GM18951 (cell line): Measurements from ENCODE around the gene SCAMP3.
"Not testable (repeated sequence)": the region's sequence is repeated elsewhere in the genome, so short reads cannot be mapped to it uniquely, and the experiment has no call there.

Experiments
- POLR2A ChIP-seq: IDR thresholded peaks from 4 replicates; pipeline ENCODE4 v1.6.1; 2011; ENCODE audit warnings: mild to moderate bottlenecking; ENCODE audit not compliant: insufficient read length, insufficient read depth; ENCODE audit errors: extremely low read depth
- in situ Hi-C: fragments of 300-500 bp; cut with MboI; formaldehyde crosslinking; loops from one replicate; pipeline ENCODE4 v1.12.0; 2022; ENCODE audit warnings: low sequenced_read_pairs, mixed read lengths, inconsistent platforms; ENCODE audit not compliant: unreplicated experiment

Gene SCAMP3

GRCh38 chr1:155244368-155245162 is 17.6 kb downstream of the SCAMP3 start:
- in situ Hi-C loops: loop anchor here (5.0 kb wide), 1 partner anchor 83 kb away; no protein-coding TSS in a partner anchor
- peak; percentile 97 for TF ChIP-seq POLR2A

- in situ Hi-C loops: no loop called here
- no peak for TF ChIP-seq POLR2A
These were observed 19.3 kb downstream of the SCAMP3 start for GRCh38 chr1:155242805-155243358.

- no peak for TF ChIP-seq POLR2A
- in situ Hi-C loops: no loop called here
These were observed 20.3 kb downstream of the SCAMP3 start for GRCh38 chr1:155241841-155242264.

- in situ Hi-C loops: no loop called here
- TF ChIP-seq POLR2A: peak; percentile 27
These were observed 21.0 kb downstream of the SCAMP3 start for GRCh38 chr1:155241069-155241679.

- in situ Hi-C loops: no loop called here
- TF ChIP-seq POLR2A: no peak
These were observed 25.7 kb downstream of the SCAMP3 start for GRCh38 chr1:155236451-155236850.

GRCh38 chr1:155235375-155235774 is 26.8 kb downstream of the SCAMP3 start:
- in situ Hi-C loops: not testable (repeated sequence)

GRCh38 chr1:155233502-155233901 is 28.7 kb downstream of the SCAMP3 start:
- in situ Hi-C loops: not testable (repeated sequence)

GRCh38 chr1:155232001-155232978 is 29.9 kb downstream of the SCAMP3 start:
- in situ Hi-C loops: not testable (repeated sequence)

- in situ Hi-C loops: not testable (repeated sequence)
These were observed 30.9 kb downstream of the SCAMP3 start for GRCh38 chr1:155231302-155231701.

- no peak for TF ChIP-seq POLR2A
- in situ Hi-C loops: no loop called here
These were observed 34.1 kb downstream of the SCAMP3 start for GRCh38 chr1:155228096-155228427.

GRCh38 chr1:155227261-155228095 is 34.7 kb downstream of the SCAMP3 start:
- TF ChIP-seq POLR2A: peak; percentile 94
- in situ Hi-C loops: no loop called here

GRCh38 chr1:155226910-155227260 is 35.3 kb downstream of the SCAMP3 start:
- in situ Hi-C loops: no loop called here
- no peak for TF ChIP-seq POLR2A
